Ascending aorta (tissue), 2 donors: ENCODE results near the gene USP4. TPM values are rescaled to one million over a fixed set of nuclear protein-coding genes. Genes with fewer than 3 reads are reported as not detected.

Source experiments
- DNase-seq, 2 donors: peaks; one replicate each; pipeline ENCODE4 v3.0.0-alpha.2; 2019; ENCODE audit warnings: low spot score in 2 of 2
- H3K27ac ChIP-seq, 2 donors: fragments of 200-600 bp; sonication (generic); one replicate each; pipeline ENCODE4 v1.5.1; 2016 to 2017; ENCODE audit warnings: mild to moderate bottlenecking in 1 of 2
- H3K27me3 ChIP-seq: fragments of 200-600 bp; sonication (generic); one replicate; pipeline ENCODE4 v1.5.1; 2017
- H3K36me3 ChIP-seq, 2 donors: fragments of 200-600 bp; sonication (generic); one replicate each; pipeline ENCODE4 v1.5.1; 2016
- H3K4me1 ChIP-seq, 2 donors: fragments of 200-600 bp; sonication (generic); one replicate each; pipeline ENCODE4 v1.5.1; 2016 to 2017; ENCODE audit warnings: mild to moderate bottlenecking in 1 of 2
- H3K4me3 ChIP-seq, 2 donors: fragments of 200-600 bp; sonication (generic); one replicate each; pipeline ENCODE4 v1.5.1; 2016 to 2017; ENCODE audit warnings: mild to moderate bottlenecking in 1 of 2
- H3K9me3 ChIP-seq, 2 donors: fragments of 200-600 bp; sonication (generic); one replicate each; pipeline ENCODE4 v1.5.1; 2016
- intact Hi-C: fragments of 100-400 bp; cut with DNase I; formaldehyde crosslinking; loops from one replicate; pipeline ENCODE4 v1.15.1; 2023
- total RNA-seq: library from RNA; depleted of rRNA; stranded (reverse); fragments of >200 nt; gene quantifications from one replicate; pipeline ENCODE4 v1.1.0, GENCODE V29; 2016
- TF ChIP-seq, protein P1 (sequence below), 3 experiments: fragments of 200-600 bp in 2 of 3; fragments of 450-650 bp in 1 of 3; sonication (generic) in 2 of 3; IDR thresholded peaks; one replicate each; pipeline ENCODE4 v1.5.1; 2016 to 2019; ENCODE audit warnings: antibody characterized with exemption in 3 of 3, mild to moderate bottlenecking in 1 of 3, moderate library complexity in 1 of 3

The USP4 gene
- total RNA-seq, 1 donor from 2014 or later = 94.7 TPM

- Histone ChIP-seq H3K4me1 (peaks cover 0 to 23% of the 10 kb centered on the region in 2 donors), H3K27ac (peak overlapping the region in 1 of 2 donors; percentile 39), H3K9me3 (no peaks in the 10 kb centered on the region), H3K36me3 (no peaks in the 10 kb centered on the region), H3K4me3 (no peak overlapping the region), H3K27me3 (no peaks in the 10 kb centered on the region)
- intact Hi-C loops = no loop called here
- no peak for DNase-seq
- TF ChIP-seq, protein P1, sequence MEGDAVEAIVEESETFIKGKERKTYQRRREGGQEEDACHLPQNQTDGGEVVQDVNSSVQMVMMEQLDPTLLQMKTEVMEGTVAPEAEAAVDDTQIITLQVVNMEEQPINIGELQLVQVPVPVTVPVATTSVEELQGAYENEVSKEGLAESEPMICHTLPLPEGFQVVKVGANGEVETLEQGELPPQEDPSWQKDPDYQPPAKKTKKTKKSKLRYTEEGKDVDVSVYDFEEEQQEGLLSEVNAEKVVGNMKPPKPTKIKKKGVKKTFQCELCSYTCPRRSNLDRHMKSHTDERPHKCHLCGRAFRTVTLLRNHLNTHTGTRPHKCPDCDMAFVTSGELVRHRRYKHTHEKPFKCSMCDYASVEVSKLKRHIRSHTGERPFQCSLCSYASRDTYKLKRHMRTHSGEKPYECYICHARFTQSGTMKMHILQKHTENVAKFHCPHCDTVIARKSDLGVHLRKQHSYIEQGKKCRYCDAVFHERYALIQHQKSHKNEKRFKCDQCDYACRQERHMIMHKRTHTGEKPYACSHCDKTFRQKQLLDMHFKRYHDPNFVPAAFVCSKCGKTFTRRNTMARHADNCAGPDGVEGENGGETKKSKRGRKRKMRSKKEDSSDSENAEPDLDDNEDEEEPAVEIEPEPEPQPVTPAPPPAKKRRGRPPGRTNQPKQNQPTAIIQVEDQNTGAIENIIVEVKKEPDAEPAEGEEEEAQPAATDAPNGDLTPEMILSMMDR (IDR thresholded peaks at IDR 0.05) = no peak
Measured at GRCh38 chr3:49386056-49386756, 46.4 kb upstream of the USP4 start.

DNA sequence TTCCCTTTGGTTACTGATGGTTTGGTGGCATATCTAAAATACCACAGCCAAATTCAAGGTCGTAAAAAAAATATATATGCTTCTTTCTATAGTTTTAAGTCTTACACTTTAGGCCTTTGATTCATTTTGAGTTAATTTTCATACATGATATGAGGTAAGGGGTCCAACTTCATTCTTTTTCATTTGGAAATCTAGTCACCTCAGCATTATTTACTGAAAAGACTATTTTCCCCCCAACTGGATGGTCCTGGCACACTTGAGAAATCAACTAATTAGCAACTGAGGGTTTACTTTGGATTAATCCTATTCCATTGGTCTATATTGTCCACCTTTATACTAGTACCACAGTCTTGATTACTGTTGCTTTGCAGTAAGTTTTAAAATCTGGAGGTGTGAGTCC lies 45.8 kb upstream of the USP4 start:
- TF ChIP-seq, protein P1 (IDR thresholded peaks at IDR 0.05) = no peak
- intact Hi-C loops = no loop called here
- Histone ChIP-seq H3K4me3 (no peak overlapping the region), H3K9me3 (no peaks in the 10 kb centered on the region), H3K27me3 (no peaks in the 10 kb centered on the region), H3K4me1 (peaks cover 0 to 23% of the 10 kb centered on the region in 2 donors), H3K36me3 (no peaks in the 10 kb centered on the region), H3K27ac (peak overlapping the region in 1 of 2 donors; percentile 39)
- no peak for DNase-seq

- H3K9me3 ChIP-seq = no peaks in the 10 kb centered on the region
- H3K36me3 ChIP-seq = no peaks in the 10 kb centered on the region
- TF ChIP-seq, protein P1 (IDR thresholded peaks at IDR 0.05) = no peak
- no peak for DNase-seq
- intact Hi-C loops = no loop called here
- peaks cover 0 to 29% of the 10 kb centered on the region in 2 donors for H3K4me1 ChIP-seq
- H3K4me3 ChIP-seq = no peak overlapping the region
- no peaks in the 10 kb centered on the region for H3K27me3 ChIP-seq
- H3K27ac ChIP-seq = no peak overlapping the region
Measured at GRCh38 chr3:49383387-49383786, 43.5 kb upstream of the USP4 start.

DNA sequence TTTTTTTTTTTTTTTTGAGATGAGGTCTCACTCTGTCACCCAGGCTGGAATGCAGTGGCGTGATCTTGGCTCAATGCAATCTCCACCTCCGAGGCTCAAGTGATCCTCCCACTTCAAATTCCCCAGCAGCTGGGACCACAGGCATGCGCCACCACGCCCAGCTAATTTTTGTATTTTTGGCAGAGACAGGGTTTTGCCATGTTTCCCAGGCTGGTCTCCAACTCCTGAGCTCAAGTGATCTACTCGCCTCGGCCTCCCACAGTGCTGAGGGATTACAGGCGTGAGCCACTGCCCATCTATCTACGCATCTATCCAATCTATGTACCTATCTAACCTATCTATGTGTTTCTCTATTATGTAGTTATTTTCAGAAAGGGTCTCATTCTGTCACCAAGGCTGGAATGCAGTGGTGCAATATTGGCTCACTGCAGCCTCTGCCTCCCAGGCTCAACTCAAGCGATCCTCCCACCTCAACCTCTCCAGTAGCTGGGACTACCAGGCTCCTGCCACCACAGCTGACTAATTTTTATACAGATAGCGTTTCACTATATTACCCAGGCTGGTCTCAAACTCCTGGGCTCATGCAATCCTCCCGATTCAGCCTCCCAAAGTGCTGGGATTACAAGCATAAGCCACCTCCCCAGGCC lies 38.5 kb upstream of the USP4 start:
- Histone ChIP-seq H3K4me3 (no peak overlapping the region), H3K27ac (peak overlapping the region in 1 of 2 donors; percentile 44), H3K9me3 (no peaks in the 10 kb centered on the region), H3K4me1 (peaks cover 0 to 9% of the 10 kb centered on the region in 2 donors), H3K36me3 (peaks cover 18 to 20% of the 10 kb centered on the region in 2 donors), H3K27me3 (no peaks in the 10 kb centered on the region)
- DNase-seq = peak in 1 of 2 donors; percentile 73
- intact Hi-C loops = no loop called here
- TF ChIP-seq, protein P1 (IDR thresholded peaks at IDR 0.05) = no peak

GRCh38 chr3:49377483-49377882 lies 37.6 kb upstream of the USP4 start:
- Histone ChIP-seq H3K27ac (peak overlapping the region in 1 of 2 donors; percentile 46), H3K27me3 (no peaks in the 10 kb centered on the region), H3K4me3 (no peak overlapping the region), H3K9me3 (no peaks in the 10 kb centered on the region), H3K4me1 (peaks cover 0 to 6% of the 10 kb centered on the region in 2 donors), H3K36me3 (peaks cover 27 to 28% of the 10 kb centered on the region in 2 donors)
- intact Hi-C loops = no loop called here
- DNase-seq = no peak
- TF ChIP-seq, protein P1 (IDR thresholded peaks at IDR 0.05) = no peak
